SK-N-MC (cell line): ENCODE results near the gene TRIM48.
"Not testable (repeated sequence)": the region's sequence is repeated elsewhere in the genome, so short reads cannot be mapped to it uniquely, and the experiment has no call there.

Source experiments
- DNase-seq: peaks from one replicate; pipeline ENCODE4 v3.0.0-alpha.2; 2011; ENCODE audit warnings: low read depth, low spot score
- H3K27ac ChIP-seq: fragments of 200-600 bp; sonication (generic); 2 replicates; pipeline ENCODE4 v1.5.1; 2016; ENCODE audit warnings: mixed run types
- H3K36me3 ChIP-seq: fragments of 200-600 bp; sonication (generic); 2 replicates; pipeline ENCODE4 v1.6.1; 2017; ENCODE audit warnings: antibody characterized with exemption, low read length, mixed read lengths; ENCODE audit not compliant: insufficient read depth
- H3K4me3 ChIP-seq: fragments of 200-600 bp; sonication (generic); 2 replicates; pipeline ENCODE4 v1.5.1; 2016
- H3K9ac ChIP-seq: fragments of 200-600 bp; sonication (generic); 2 replicates; pipeline ENCODE4 v1.8.0; 2017; ENCODE audit warnings: mixed run types, mixed read lengths; ENCODE audit not compliant: insufficient read length
- H3K9me3 ChIP-seq: fragments of 200-600 bp; sonication (generic); 2 replicates; pipeline ENCODE4 v1.6.1; 2017; ENCODE audit warnings: low read depth, mild to moderate bottlenecking, antibody characterized with exemption, low read length, moderate library complexity, mixed read lengths
- EZH2 ChIP-seq: fragments of 200-600 bp; sonication (generic); IDR thresholded peaks from one replicate; pipeline ENCODE4 v1.6.1; 2017; ENCODE audit warnings: antibody characterized with exemption
- FOXP2 ChIP-seq: optimal IDR thresholded peaks from 2 replicates; pipeline ENCODE3; 2011; ENCODE audit warnings: mild to moderate bottlenecking, moderate library complexity; ENCODE audit not compliant: insufficient read depth; ENCODE audit errors: extremely low read length, control extremely low read depth
- POLR2AphosphoS5 ChIP-seq: IDR thresholded peaks from 2 replicates; pipeline ENCODE4 v1.6.1; 2012; ENCODE audit warnings: mild to moderate bottlenecking, low read depth, low read length, borderline replicate concordance

The TRIM48 gene

GRCh38 chr11:55261855-55262254, at the start of gene TRIM48:
Gene TRIM48, plus strand, starts transcription at chr11:55262155. Its CDS starts 113 bp downstream, at chr11:55262268.
- not testable (repeated sequence) for H3K9me3 ChIP-seq

GRCh38 chr11:55238316-55238715, 23.6 kb upstream of the TRIM48 start:
- H3K9ac ChIP-seq, DNase-seq, H3K9me3 ChIP-seq, H3K4me3 ChIP-seq, H3K27ac ChIP-seq, H3K36me3 ChIP-seq: not testable (repeated sequence)

More at GRCh38 chr11:55261855-55262254, at the start of gene TRIM48:
- not testable (repeated sequence) for H3K27ac ChIP-seq, H3K4me3 ChIP-seq, H3K9ac ChIP-seq, H3K36me3 ChIP-seq, DNase-seq

- Histone ChIP-seq H3K27ac (no peak overlapping the region), H3K9ac (no peak overlapping the region), H3K36me3 (no peaks in the 10 kb centered on the region), H3K9me3 (no peaks in the 10 kb centered on the region), H3K4me3 (no peak overlapping the region)
- DNase-seq, result no peak
- no peak for TF ChIP-seq FOXP2
- TF ChIP-seq POLR2AphosphoS5, result no peak
- TF ChIP-seq EZH2, result no peak
Measured at GRCh38 chr11:55263081-55263480, 1.1 kb downstream of the TRIM48 start.
